CD4-positive, alpha-beta T cell treated with Interleukin-12 subunit alpha and Interleukin-12 subunit beta, for 1 hour (primary cell): ENCODE measurements around the gene SYT1.

Experiments
- DNase-seq: peaks from one replicate; pipeline ENCODE4 v3.0.0-alpha.2; 2020

SYT1 gene

DNA sequence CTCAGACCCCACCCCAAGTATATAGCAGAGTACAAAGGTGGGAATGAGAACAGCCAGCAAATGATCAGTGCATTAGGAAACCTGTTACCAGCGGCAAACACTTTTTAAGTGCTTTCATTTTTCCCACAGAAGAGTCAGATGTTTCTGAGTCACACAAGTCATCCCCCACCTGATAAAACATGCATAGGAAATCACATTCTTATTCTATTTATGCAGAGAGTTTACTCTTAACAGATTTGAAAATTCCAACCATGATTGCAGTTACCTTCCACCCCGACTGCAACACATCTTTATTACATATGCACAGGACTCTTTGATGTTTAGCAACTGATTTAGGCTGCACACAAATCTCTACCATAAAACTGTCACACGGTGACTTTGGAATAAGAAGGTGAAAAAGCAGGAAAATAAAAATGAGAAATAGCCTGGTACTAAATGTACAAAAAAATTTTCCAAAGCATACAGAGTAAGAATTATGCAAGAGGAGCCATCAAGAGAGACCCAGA lies 589.8 kb downstream of the SYT1 start:
- DNase-seq, result no peak

DNA sequence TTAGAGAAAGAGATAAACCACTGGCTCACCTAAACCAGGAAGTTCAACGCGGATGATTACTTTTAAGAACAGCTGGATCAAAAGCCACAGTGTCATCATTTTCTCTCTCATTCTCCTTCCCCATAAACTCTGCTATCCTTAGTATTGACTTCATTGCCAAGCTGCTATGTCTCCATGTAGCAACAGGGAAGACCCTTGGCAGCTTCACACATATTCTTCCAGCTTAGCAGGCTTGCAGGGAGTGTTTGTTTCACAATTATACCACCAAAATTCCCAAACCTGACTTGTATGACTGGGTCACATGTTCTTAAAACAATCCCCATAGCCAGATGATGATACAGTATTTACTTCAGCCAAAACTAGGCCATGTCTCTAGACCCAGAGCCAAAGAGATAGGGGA lies 590.7 kb downstream of the SYT1 start:
- no peak for DNase-seq

DNA sequence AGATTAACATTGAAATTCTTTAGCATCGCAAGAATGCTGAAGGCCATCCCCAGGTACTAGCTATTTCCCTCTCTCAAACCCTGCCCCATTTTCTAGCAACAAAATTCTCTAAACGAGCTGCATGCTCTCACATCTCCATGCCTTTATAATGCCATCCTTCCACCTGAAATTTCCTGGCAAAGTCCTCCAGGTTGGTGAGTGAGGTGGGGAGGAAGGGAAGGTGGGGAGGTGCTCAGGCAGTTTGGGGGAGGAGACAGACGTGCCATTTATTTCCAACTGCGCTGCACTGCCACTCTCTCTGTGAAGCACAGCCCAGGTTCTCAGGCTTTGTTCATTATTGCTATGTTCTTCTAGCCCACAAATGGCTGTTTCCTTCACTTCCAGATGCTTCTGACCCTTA lies 617.7 kb downstream of the SYT1 start:
- no peak for DNase-seq

DNA sequence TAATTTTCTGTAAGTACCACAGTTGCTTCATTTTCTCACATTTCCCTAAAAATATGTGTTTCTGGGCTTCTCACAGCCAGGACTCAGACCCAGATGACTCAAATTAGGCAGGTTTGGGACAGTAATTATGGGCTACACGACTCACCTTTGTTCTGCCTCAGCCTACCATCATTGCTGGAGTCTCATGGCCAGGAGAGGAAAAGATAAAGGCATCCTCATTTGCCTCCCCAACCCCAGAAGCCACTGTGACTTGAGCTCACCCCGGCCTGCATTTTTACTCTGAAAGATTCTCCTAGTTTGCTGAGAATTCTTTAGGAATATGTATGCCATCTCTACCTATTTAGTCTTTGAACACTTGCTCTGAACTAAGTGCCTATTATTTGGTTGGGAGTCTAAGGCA lies 618.3 kb downstream of the SYT1 start:
- no peak for DNase-seq

DNA sequence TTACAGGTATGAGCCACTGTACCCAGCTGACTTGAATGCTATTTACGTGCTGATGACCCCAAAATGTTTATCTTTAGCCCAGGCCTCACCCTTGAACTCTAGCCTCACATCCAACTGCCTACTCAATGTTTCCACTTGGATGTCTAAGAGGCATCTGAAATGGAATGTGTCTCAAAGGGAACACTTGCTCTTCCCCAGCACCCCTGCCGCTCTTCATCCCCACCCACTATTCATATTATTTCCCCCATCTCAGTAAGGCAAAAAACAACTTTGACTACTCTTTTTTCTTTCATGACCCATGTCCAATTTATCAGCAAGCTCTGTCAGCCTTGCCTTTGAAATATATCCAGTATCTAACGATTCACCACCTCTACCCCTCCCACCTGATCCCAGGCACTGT lies 621.6 kb downstream of the SYT1 start:
- DNase-seq, result no peak

DNA sequence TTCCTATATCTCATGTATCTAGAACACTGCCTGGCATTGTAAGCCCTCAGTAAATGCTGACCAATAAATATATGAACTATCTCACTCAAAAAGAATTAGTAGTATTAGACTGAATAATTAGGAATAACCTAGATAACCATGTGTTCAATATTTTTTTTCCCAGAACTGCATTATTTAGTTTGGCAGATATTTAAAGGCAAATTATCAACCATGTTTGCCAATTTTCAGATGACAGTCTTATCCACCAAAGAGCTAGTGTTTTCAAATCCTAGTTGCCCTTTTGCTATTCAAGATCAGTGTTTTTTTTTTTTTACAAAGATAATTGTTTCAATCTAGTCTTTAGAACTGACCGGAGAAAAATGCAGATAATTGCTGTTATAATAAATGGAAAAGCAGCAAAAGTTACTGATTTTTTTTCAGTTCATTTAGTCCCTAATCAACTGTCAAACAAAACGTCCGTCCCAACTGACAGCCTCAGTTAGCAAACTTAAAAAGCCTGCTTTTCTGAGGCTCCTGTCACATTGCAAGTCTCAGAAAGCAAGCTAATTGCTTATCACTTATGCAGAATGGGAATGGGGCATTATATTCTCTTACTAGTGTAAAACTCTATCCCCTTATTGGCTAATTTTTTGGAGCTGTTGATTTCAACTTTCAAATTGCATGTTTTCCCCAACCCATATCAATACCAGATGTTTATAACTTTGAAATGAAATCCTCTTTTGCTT lies 623.0 kb downstream of the SYT1 start:
- no peak for DNase-seq
